DND-41 (cell line): ENCODE data around the gene SLC17A9.

Source experiments
- EZH2 ChIP-seq: IDR thresholded peaks from 3 replicates; pipeline ENCODE4 v1.6.1; 2012; ENCODE audit warnings: borderline replicate concordance, low read depth, mild to moderate bottlenecking, moderate library complexity, low read length, inconsistent platforms; ENCODE audit not compliant: severe bottlenecking
- TF ChIP-seq, protein P1 (sequence below): IDR thresholded peaks from 2 replicates; pipeline ENCODE4 v1.5.1; 2012; ENCODE audit warnings: borderline replicate concordance, low read length, moderate library complexity, mild to moderate bottlenecking; ENCODE audit not compliant: poor library complexity, severe bottlenecking; ENCODE audit errors: extremely low read depth

DNA sequence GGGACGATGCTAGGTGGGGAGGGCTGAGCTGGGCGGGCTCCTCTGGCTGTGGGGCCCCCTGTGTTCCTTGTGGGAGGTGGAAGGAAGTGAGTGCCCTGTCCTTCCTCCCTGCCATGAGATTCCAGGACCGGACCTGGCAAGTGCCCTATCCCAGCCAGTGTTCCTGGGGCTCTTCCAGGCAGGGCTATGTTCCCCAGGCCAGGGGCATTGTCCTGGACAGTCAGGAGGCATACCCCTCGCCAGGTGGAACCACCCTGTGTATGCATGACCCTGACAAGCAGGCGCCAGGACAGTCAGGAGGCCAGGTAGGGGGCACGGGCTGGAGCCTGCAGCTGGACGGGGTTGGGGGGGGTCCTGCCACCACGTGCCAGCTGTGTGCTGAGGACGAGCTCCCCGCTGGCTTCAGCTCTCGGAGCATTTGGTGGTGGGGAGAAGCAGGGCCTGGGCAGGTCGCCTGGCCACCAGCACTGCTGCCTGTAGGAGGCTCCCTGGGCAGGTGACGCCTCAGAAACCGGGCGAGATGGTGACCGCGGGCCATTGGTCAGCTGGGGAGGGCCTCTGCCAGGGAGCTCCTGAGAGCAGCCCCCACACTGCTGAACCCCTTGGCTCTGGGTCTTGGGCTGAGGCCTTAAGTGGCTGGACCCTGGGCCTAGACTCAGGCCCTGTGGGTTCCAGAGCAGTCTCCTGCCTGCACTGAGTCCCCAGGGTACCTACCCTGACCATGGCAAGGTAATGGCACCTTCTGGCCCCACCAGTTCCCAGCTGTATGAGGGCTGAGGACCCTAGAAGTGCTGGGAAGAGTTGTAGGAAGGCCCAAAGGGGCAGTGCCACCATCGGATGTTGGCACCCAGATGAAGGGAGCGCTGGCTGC, 694 bp downstream of the SLC17A9 start:
- TF ChIP-seq, protein P1, sequence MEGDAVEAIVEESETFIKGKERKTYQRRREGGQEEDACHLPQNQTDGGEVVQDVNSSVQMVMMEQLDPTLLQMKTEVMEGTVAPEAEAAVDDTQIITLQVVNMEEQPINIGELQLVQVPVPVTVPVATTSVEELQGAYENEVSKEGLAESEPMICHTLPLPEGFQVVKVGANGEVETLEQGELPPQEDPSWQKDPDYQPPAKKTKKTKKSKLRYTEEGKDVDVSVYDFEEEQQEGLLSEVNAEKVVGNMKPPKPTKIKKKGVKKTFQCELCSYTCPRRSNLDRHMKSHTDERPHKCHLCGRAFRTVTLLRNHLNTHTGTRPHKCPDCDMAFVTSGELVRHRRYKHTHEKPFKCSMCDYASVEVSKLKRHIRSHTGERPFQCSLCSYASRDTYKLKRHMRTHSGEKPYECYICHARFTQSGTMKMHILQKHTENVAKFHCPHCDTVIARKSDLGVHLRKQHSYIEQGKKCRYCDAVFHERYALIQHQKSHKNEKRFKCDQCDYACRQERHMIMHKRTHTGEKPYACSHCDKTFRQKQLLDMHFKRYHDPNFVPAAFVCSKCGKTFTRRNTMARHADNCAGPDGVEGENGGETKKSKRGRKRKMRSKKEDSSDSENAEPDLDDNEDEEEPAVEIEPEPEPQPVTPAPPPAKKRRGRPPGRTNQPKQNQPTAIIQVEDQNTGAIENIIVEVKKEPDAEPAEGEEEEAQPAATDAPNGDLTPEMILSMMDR = no peak
- TF ChIP-seq EZH2 = no peak
